H1 (cell line): ENCODE results near the gene GALT. TPM values are rescaled to one million over a fixed set of nuclear protein-coding genes. Genes with fewer than 3 reads are reported as not detected.

ENCODE experiments used
- CTCF ChIA-PET: fragments of 300-600 bp; sonication (Branson Sonifier 250); formaldehyde crosslinking; loops from one replicate; lab custom pipeline; 2021; ENCODE audit not compliant: partially characterized antibody; lab: Charles Lee
- POLR2A ChIA-PET: fragments of 300-600 bp; sonication (Branson Sonifier 250); formaldehyde crosslinking; loops from one replicate; lab custom pipeline; 2021; ENCODE audit warnings: inconsistent platforms; ENCODE audit not compliant: partially characterized antibody; lab: Charles Lee
- DNase-seq, 2 experiments: peaks; one replicate each; pipeline versions ENCODE4 v3.0.0 to v3.0.0-alpha.2; 2010 to 2022; ENCODE audit warnings: low spot score in 2 of 2, low read depth in 1 of 2, mixed read lengths in 1 of 2
- FAIRE-seq: peaks from 2 replicates; lab custom pipeline; 2011; peaks lifted over from hg19 to GRCh38; lab: Jason Lieb, UNC
- H2AFZ ChIP-seq: 2 replicates; pipeline ENCODE4 v1.8.1; 2012; ENCODE audit warnings: low read length, inconsistent platforms
- H2AK5ac ChIP-seq: 2 replicates; pipeline ENCODE4 v1.6.1; 2013; ENCODE audit warnings: low read depth, low read length
- H2BK120ac ChIP-seq: replicated peaks from 2 replicates; pipeline ENCODE3; 2013; ENCODE audit warnings: low read depth, low read length, inconsistent platforms
- H2BK12ac ChIP-seq: 2 replicates; pipeline ENCODE4 v1.6.1; 2013; ENCODE audit warnings: low read depth, low read length
- H2BK15ac ChIP-seq: 2 replicates; pipeline ENCODE4 v1.6.1; 2013; ENCODE audit warnings: low read length
- H2BK20ac ChIP-seq: 2 replicates; pipeline ENCODE4 v1.6.1; 2013; ENCODE audit warnings: low read length
- H2BK5ac ChIP-seq: 2 replicates; pipeline ENCODE4 v1.6.1; 2013; ENCODE audit warnings: low read depth, low read length
- H3K14ac ChIP-seq: 2 replicates; pipeline ENCODE4 v1.6.1; 2013; ENCODE audit warnings: inconsistent platforms; ENCODE audit not compliant: insufficient read length
- H3K18ac ChIP-seq: 2 replicates; pipeline ENCODE4 v1.6.1; 2013; ENCODE audit warnings: low read length; ENCODE audit errors: extremely low read depth
- H3K23ac ChIP-seq: 2 replicates; pipeline ENCODE4 v1.6.1; 2013; ENCODE audit warnings: inconsistent platforms; ENCODE audit not compliant: insufficient read length
- H3K23me2 ChIP-seq: 2 replicates; pipeline ENCODE4 v1.6.1; 2013; ENCODE audit warnings: low read depth, low read length
- H3K27ac ChIP-seq: 2 replicates; pipeline ENCODE4 v1.6.1; 2011; ENCODE audit warnings: low read depth, low read length, inconsistent platforms
- H3K27me3 ChIP-seq, 4 experiments: replicated peaks in 1 of 4; 1 replicate in 1 of 4; 2 replicates in 3 of 4; pipeline versions ENCODE4 v1.6.1 to v1.8.1; 2011 to 2013; ENCODE audit warnings: low read length in 3 of 4, mild to moderate bottlenecking in 3 of 4, inconsistent platforms in 2 of 4, mixed read lengths in 2 of 4, moderate library complexity in 1 of 4; ENCODE audit not compliant: control insufficient read depth in 3 of 4, insufficient read depth in 3 of 4; ENCODE audit errors: extremely low read depth in 1 of 4
- H3K36me3 ChIP-seq, 4 experiments: 2 replicates each; pipeline versions ENCODE4 v1.6.1 to v1.8.1; 2011 to 2013; ENCODE audit warnings: mild to moderate bottlenecking in 4 of 4, low read length in 3 of 4, moderate library complexity in 2 of 4, control low read depth in 1 of 4, inconsistent platforms in 1 of 4; ENCODE audit not compliant: insufficient read depth in 4 of 4, control insufficient read depth in 2 of 4
- H3K4ac ChIP-seq: replicated peaks from 2 replicates; pipeline ENCODE3; 2013; ENCODE audit warnings: low read length, low read depth, mixed read lengths, inconsistent platforms; ENCODE audit not compliant: insufficient read length
- H3K4me1 ChIP-seq, 4 experiments: replicated peaks in 1 of 4; 1 replicate in 1 of 4; 2 replicates in 3 of 4; pipeline versions ENCODE4 v1.6.1 to v1.8.1; 2011 to 2013; ENCODE audit warnings: low read length in 3 of 4, inconsistent platforms in 2 of 4, mixed read lengths in 1 of 4; ENCODE audit not compliant: insufficient read depth in 4 of 4, control insufficient read depth in 3 of 4
- H3K4me2 ChIP-seq, 2 experiments: 2 replicates each; pipeline versions ENCODE4 v1.6.1 to v1.8.1; 2011 to 2013; ENCODE audit warnings: low read depth in 2 of 2, low read length in 2 of 2, control low read depth in 1 of 2, inconsistent platforms in 1 of 2, mild to moderate bottlenecking in 1 of 2; ENCODE audit not compliant: insufficient read depth in 1 of 2
- H3K4me3 ChIP-seq, 4 experiments: fragments of 200-600, 300-600 bp in 1 of 4; sonication (generic), shearing (Covaris generic), sonication (Bioruptor Twin) in 1 of 4; 2 replicates each; pipeline versions ENCODE4 v1.5.1 to v1.8.1; 2011 to 2016; ENCODE audit warnings: low read length in 4 of 4, low read depth in 3 of 4, control low read depth in 2 of 4, inconsistent platforms in 2 of 4, mild to moderate bottlenecking in 2 of 4, mixed read lengths in 1 of 4, moderate library complexity in 1 of 4; ENCODE audit not compliant: insufficient read depth in 2 of 4; ENCODE audit errors: extremely low read depth in 1 of 4
- H3K56ac ChIP-seq: replicated peaks from 2 replicates; pipeline ENCODE3; 2013; ENCODE audit warnings: low read depth, mild to moderate bottlenecking, mixed read lengths, low read length, inconsistent platforms; ENCODE audit not compliant: insufficient read length
- H3K79me1 ChIP-seq: 2 replicates; pipeline ENCODE4 v1.6.1; 2013; ENCODE audit warnings: low read depth, low read length, control low read depth
- H3K79me2 ChIP-seq, 2 experiments: 2 replicates each; pipeline versions ENCODE4 v1.6.1 to v1.8.1; 2012 to 2013; ENCODE audit warnings: low read length in 2 of 2, mild to moderate bottlenecking in 2 of 2, inconsistent platforms in 1 of 2; ENCODE audit not compliant: insufficient read depth in 2 of 2, control insufficient read depth in 1 of 2
- H3K9ac ChIP-seq, 4 experiments: replicated peaks in 1 of 4; 1 replicate in 1 of 4; 2 replicates in 3 of 4; pipeline versions ENCODE4 v1.6.1 to v1.8.1; 2011 to 2013; ENCODE audit warnings: low read depth in 3 of 4, low read length in 3 of 4, control low read depth in 2 of 4, mild to moderate bottlenecking in 2 of 4, moderate library complexity in 2 of 4, inconsistent platforms in 1 of 4; ENCODE audit errors: extremely low read depth in 1 of 4
- H3K9me3 ChIP-seq, 2 experiments: 2 replicates each; pipeline versions ENCODE4 v1.6.1 to v1.8.1; 2012 to 2013; ENCODE audit warnings: mild to moderate bottlenecking in 2 of 2, moderate library complexity in 2 of 2, control low read depth in 1 of 2, inconsistent platforms in 1 of 2, low read depth in 1 of 2, low read length in 1 of 2, mixed read lengths in 1 of 2; ENCODE audit not compliant: insufficient read depth in 2 of 2
- H4K20me1 ChIP-seq, 2 experiments: replicated peaks in 1 of 2; 2 replicates each; pipeline versions ENCODE3 to v1.8.1; 2011 to 2013; ENCODE audit warnings: inconsistent platforms in 2 of 2, low read length in 2 of 2, mild to moderate bottlenecking in 1 of 2; ENCODE audit not compliant: insufficient read depth in 2 of 2, control insufficient read depth in 1 of 2
- H4K5ac ChIP-seq: 2 replicates; pipeline ENCODE4 v1.6.1; 2013; ENCODE audit warnings: low read length, low read depth, mixed read lengths, inconsistent platforms; ENCODE audit not compliant: insufficient read length
- H4K8ac ChIP-seq: 2 replicates; pipeline ENCODE4 v1.8.0; 2013; ENCODE audit warnings: mild to moderate bottlenecking, moderate library complexity, low read length, inconsistent platforms; ENCODE audit not compliant: insufficient read depth; ENCODE audit errors: extremely low read depth
- H4K91ac ChIP-seq: replicated peaks from 2 replicates; pipeline ENCODE3; 2013; ENCODE audit warnings: low read length, mixed read lengths, inconsistent platforms; ENCODE audit not compliant: insufficient read length
- ATF3 ChIP-seq: IDR thresholded peaks from 2 replicates; pipeline ENCODE4 v1.6.1; 2011; ENCODE audit warnings: low read depth, mild to moderate bottlenecking, low read length; ENCODE audit not compliant: insufficient read depth
- BACH1 ChIP-seq: IDR thresholded peaks from 2 replicates; pipeline ENCODE4 v1.6.1; 2012; ENCODE audit warnings: low read length, improper control_type of control experiment
- CEBPB ChIP-seq: IDR thresholded peaks from 2 replicates; pipeline ENCODE4 v1.6.1; 2012; ENCODE audit warnings: low read depth, low read length
- CREB1 ChIP-seq: IDR thresholded peaks from 2 replicates; pipeline ENCODE4 v1.6.1; 2012; ENCODE audit warnings: inconsistent platforms
- HDAC2 ChIP-seq, 2 experiments: fragments of 300-600 bp in 1 of 2; sonication (generic) in 1 of 2; IDR thresholded peaks; 2 replicates each; pipeline ENCODE4 v1.6.1; 2011 to 2012; ENCODE audit warnings: low read depth in 2 of 2, low read length in 2 of 2, mild to moderate bottlenecking in 2 of 2, moderate library complexity in 2 of 2, borderline replicate concordance in 1 of 2, inconsistent platforms in 1 of 2
- KDM4A ChIP-seq: IDR thresholded peaks from one replicate; pipeline ENCODE4 v1.7.1; 2012; ENCODE audit warnings: low read depth, mild to moderate bottlenecking, moderate library complexity, low read length, inconsistent platforms; ENCODE audit not compliant: severe bottlenecking
- RNF2 ChIP-seq: fragments of 200-900, 300-1000 bp; sonication (generic); IDR thresholded peaks from 2 replicates; pipeline ENCODE4 v1.7.1; 2016; ENCODE audit warnings: borderline replicate concordance, low read depth, mild to moderate bottlenecking, antibody characterized with exemption, low read length; ENCODE audit not compliant: poor library complexity, severe bottlenecking; ENCODE audit errors: missing control alignments
- SIN3A ChIP-seq, 2 experiments: IDR thresholded peaks in 1 of 2; conservative IDR thresholded peaks in 1 of 2; 2 replicates each; pipeline ENCODE4 v1.6.1; 2011 to 2012; ENCODE audit warnings: low read length in 2 of 2, improper control_type of control experiment in 1 of 2, low read depth in 1 of 2, mild to moderate bottlenecking in 1 of 2
- SP2 ChIP-seq: IDR thresholded peaks from 2 replicates; pipeline ENCODE4 v1.6.1; 2012; ENCODE audit warnings: mild to moderate bottlenecking, low read length, inconsistent platforms
- WGBS, 2 experiments: shearing (Covaris generic) in 1 of 2; methylation state at CpG; one replicate each; pipeline versions ENCODE4 v1.1.6 to v1.1.7; 2013 to 2015; ENCODE audit warnings: low lambda C conversion rate in 2 of 2, mixed read lengths in 2 of 2, inconsistent platforms in 1 of 2, low coverage in 1 of 2, missing lambda C conversion rate in 1 of 2; ENCODE audit not compliant: insufficient replicate concordance in 2 of 2, insufficient coverage in 1 of 2, insufficient read length in 1 of 2; ENCODE audit errors: extremely low coverage in 1 of 2, missing lambda C conversion rate in 1 of 2; 5-methylcytosine and 5-hydroxymethylcytosine counted together
- polyA plus RNA-seq, 7 experiments: library from polyadenylated mRNA; depleted of rRNA in 3 of 7; stranded (reverse) in 5 of 7; unstranded in 2 of 7; fragments of >200 nt in 5 of 7; fragments of 200-250 nt in 2 of 7; gene quantifications; 1 replicate in 5 of 7; 2 replicates in 1 of 7; 4 replicates in 1 of 7; pipeline versions ENCODE4 v1.2.1 to v1.2.3, GENCODE V29; 2011 to 2013; ENCODE audit warnings: missing spikeins in 2 of 7, mixed read lengths in 2 of 7
- total RNA-seq: library from RNA; stranded (reverse); fragmentation: NEBNext Ultra II Directional; extraction: Animal tissue kit (Norgen Biotek cat#: 25700); gene quantifications from 2 replicates; pipeline ENCODE4 v1.2.1, GENCODE V29; 2021
- TF ChIP-seq, protein P1 (sequence below): IDR thresholded peaks from 2 replicates; pipeline ENCODE4 v1.6.1; 2012; ENCODE audit warnings: inconsistent platforms

The GALT gene
- total and polyA plus RNA-seq, 2 of the 8 experiments (the other 6 are each of a cell fraction or from before 2014, with no cell fraction given) = 21.9 to 50.6 TPM

GRCh38 chr9:34654323-34655051, 8.0 kb downstream of the GALT start:
- peaks cover 1 to 7% (median 2%) of the 10 kb centered on the region in 4 experiments; a peak in 6 of 8 replicates for H3K36me3 ChIP-seq
- no peaks in the 10 kb centered on the region; a peak in 1 of 7 replicates for H3K27me3 ChIP-seq
- H2BK15ac ChIP-seq = no peak overlapping the region
- POLR2A ChIA-PET = interaction anchor here (0.7 to 12.8 kb wide), 6 partner anchors 7 to 1078 kb away, joined by 3 to 127 read pairs (median 7); partner anchors contain the start of genes ARID3C, CCL27, CREB3 and SIGMAR1
- H4K8ac ChIP-seq = no peak overlapping the region
- DNase-seq (no peak), FAIRE-seq (no peak)
- no peak overlapping the region for H3K14ac ChIP-seq
- H3K23ac ChIP-seq = no peak overlapping the region
- no peaks in the 10 kb centered on the region for H3K79me2 ChIP-seq
- H2AFZ ChIP-seq = no peak overlapping the region
- H3K23me2 ChIP-seq = peaks cover 4% of the 10 kb centered on the region
- H3K79me1 ChIP-seq = no peaks in the 10 kb centered on the region
- CTCF ChIA-PET = interaction anchor here (1.6 to 15.2 kb wide), 2 partner anchors 13 to 21 kb away, joined by 5 to 277 read pairs; partner anchors contain the start of genes GALT and SIGMAR1
- no peak overlapping the region for H3K4me3 ChIP-seq
- peak overlapping the region; percentile 32 for H3K4ac ChIP-seq
- H2BK20ac ChIP-seq = no peak overlapping the region
- no peak overlapping the region for H3K27ac ChIP-seq
- H2AK5ac ChIP-seq = no peak overlapping the region
- WGBS, 2 experiments = 76% methylated on average over 10 of the region's 11 CpGs; no CpG with 5 or more reads in 1 of the 2 experiments
- peaks cover 0 to 4% of the 10 kb centered on the region in 2 experiments for H4K20me1 ChIP-seq
- no peak overlapping the region for H4K5ac ChIP-seq
- no peak overlapping the region for H4K91ac ChIP-seq
- H3K56ac ChIP-seq = no peak overlapping the region
- no peaks in the 10 kb centered on the region for H3K9me3 ChIP-seq
- H3K18ac ChIP-seq = no peak overlapping the region
- TF ChIP-seq HDAC2 (IDR thresholded peaks at IDR 0.05; ENCODE audit: borderline replicate concordance in 1 of 2, low read depth in 2 of 2, low read length in 2 of 2) = no peak
- no peak for TF ChIP-seq SIN3A (conservative IDR thresholded peaks at IDR 0.05 in 1 of 2, IDR thresholded peaks at IDR 0.05 in 1 of 2; ENCODE audit: low read depth in 1 of 2, low read length in 2 of 2)
- no peak for TF ChIP-seq RNF2
- TF ChIP-seq CEBPB = no peak
- TF ChIP-seq CREB1 = no peak
- TF ChIP-seq BACH1 = no peak
- TF ChIP-seq KDM4A = no peak
- no peak for TF ChIP-seq ATF3
- TF ChIP-seq SP2 = no peak
- TF ChIP-seq, protein P1, sequence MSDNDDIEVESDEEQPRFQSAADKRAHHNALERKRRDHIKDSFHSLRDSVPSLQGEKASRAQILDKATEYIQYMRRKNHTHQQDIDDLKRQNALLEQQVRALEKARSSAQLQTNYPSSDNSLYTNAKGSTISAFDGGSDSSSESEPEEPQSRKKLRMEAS = no peak
- peaks cover 5 to 22% (median 10%) of the 10 kb centered on the region in 4 experiments; a peak in 6 of 7 replicates for H3K4me1 ChIP-seq
- H3K4me2 ChIP-seq = no peak overlapping the region; a peak in 1 of 4 replicates
- H3K9ac ChIP-seq = no peak overlapping the region
- H2BK12ac ChIP-seq = peak overlapping the region; percentile 39; the same call in 1 of the 2 replicates
- H2BK5ac ChIP-seq = no peak overlapping the region
- H2BK120ac ChIP-seq = no peak overlapping the region
